Left ventricle myocardium inferior (tissue), 1 donor: Measurements from ENCODE around the gene ARF5. TPM values are rescaled to one million over a fixed set of nuclear protein-coding genes. Genes with fewer than 3 reads are reported as not detected.

Experiments used
- DNase-seq: peaks from one replicate; pipeline ENCODE4 v3.0.0-alpha.2; 2020
- H3K27ac ChIP-seq: fragments of 200-600 bp; replicated peaks from 2 replicates; pipeline ENCODE4 v1.8.0; 2021
- H3K27me3 ChIP-seq: fragments of 200-600 bp; 2 replicates; pipeline ENCODE4 v1.8.0; 2021; ENCODE audit warnings: low read depth
- H3K36me3 ChIP-seq: fragments of 200-600 bp; 2 replicates; pipeline ENCODE4 v1.8.0; 2021
- H3K4me1 ChIP-seq: fragments of 200-600 bp; 2 replicates; pipeline ENCODE4 v1.8.0; 2021
- H3K4me3 ChIP-seq: fragments of 200-600 bp; 2 replicates; pipeline ENCODE4 v1.8.0; 2021; ENCODE audit warnings: mild to moderate bottlenecking, moderate library complexity
- H3K9me3 ChIP-seq: fragments of 200-600 bp; replicated peaks from 2 replicates; pipeline ENCODE4 v1.8.0; 2021
- CTCF ChIP-seq: fragments of 200-600 bp; IDR thresholded peaks from 2 replicates; pipeline ENCODE4 v1.8.0; 2021; ENCODE audit warnings: antibody characterized with exemption, mild to moderate bottlenecking, borderline replicate concordance
- intact Hi-C: fragments of 100-400 bp; cut with micrococcal nuclease; formaldehyde crosslinking; loops from one replicate; pipeline ENCODE4 v1.11.0; 2022
- total RNA-seq: library from RNA; stranded (reverse); fragmentation: NEBNext Ultra II Directional; extraction: Animal tissue kit (Norgen Biotek cat#: 25700); gene quantifications from one replicate; pipeline ENCODE4 v1.2.1, GENCODE V29; 2021
- donor health status: DM: no; HTN: yes; CAD: no; lungs with severe emphysema.

ARF5 gene
- total RNA-seq, 1 donor from 2014 or later: 67.2 TPM

DNA sequence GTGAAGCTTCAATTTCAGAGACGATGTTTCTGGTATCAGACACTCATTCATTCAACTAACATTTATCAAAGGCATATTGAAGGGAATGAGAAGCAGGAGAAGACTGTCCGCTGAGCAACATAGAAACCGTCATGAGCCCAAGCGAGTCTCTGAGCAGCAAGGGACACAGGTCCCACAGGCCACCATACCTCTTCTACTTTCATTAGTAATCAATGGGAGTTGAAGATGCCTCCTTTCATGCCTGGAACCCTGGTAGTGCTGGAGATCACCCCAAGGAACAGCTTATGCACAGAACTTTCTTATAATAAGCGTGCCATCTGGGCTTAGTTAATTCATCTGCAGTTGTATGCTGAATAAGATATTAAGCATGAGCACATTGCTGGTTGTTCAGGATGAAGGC lies 28.5 kb downstream of the ARF5 start:
- no peaks in the 10 kb centered on the region for H3K4me1 ChIP-seq
- no peak for DNase-seq
- no peak overlapping the region for H3K27ac ChIP-seq
- no peaks in the 10 kb centered on the region for H3K9me3 ChIP-seq
- H3K4me3 ChIP-seq: no peak overlapping the region
- H3K36me3 ChIP-seq: no peaks in the 10 kb centered on the region
- H3K27me3 ChIP-seq: peaks cover 87% of the 10 kb centered on the region
- no peak for TF ChIP-seq CTCF
- intact Hi-C loops: no loop called here

DNA sequence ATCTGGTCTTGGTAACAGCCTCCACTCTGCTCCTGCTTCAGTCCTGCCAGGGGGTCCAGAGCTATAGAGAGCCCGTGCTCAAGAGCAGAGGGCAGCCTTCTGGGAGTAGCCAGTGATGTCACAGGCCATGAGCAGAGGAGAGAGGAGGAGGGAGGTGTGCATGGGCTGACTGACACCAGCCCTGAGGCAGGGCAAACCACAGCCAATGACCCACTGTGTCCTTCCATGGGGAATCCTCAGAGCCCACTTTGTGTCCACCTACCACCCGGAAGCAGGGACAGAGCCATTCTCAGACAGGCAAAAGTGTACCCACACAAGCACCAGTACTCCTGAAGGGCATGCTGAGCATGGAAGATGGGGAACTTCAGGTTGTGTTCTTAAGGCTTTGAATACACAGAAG lies 29.8 kb downstream of the ARF5 start, which contains the start of gene PAX4:
PAX4 (minus strand) TSS at position 101 of the 400 bp plus-strand sequence. CDS start 2,214 bp downstream, outside the sequence.
- no peak for TF ChIP-seq CTCF
- H3K27me3 ChIP-seq: peaks cover 100% of the 10 kb centered on the region
- no peaks in the 10 kb centered on the region for H3K9me3 ChIP-seq
- H3K4me1 ChIP-seq: no peaks in the 10 kb centered on the region
- no peak within 1 kb of the TSS for H3K27ac ChIP-seq
- no peak for DNase-seq
- intact Hi-C loops: no loop called here
- H3K4me3 ChIP-seq: no peak within 1 kb of the TSS
- no peaks in the 10 kb centered on the region for H3K36me3 ChIP-seq

DNA sequence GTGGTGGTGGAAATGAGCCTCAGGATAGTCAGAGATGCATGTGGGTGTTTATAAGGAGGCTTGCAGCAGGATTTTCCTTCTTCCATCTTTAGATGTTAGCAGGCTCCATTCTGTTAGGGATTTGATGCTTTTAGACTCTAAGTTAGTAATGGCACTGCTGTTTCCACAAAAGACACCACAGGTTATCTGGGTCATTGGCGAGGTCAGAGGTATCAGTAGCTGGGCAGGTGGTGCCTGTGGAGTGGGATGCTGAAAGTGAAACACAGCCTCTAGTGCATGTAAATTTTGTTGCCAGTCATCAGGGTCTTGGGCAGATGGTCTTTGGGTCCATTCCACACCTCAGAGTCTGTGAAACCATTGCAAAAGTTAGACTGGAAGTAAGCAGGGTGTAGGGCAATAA lies 30.6 kb downstream of the ARF5 start:
- H3K36me3 ChIP-seq: no peaks in the 10 kb centered on the region
- no peak for DNase-seq
- no peaks in the 10 kb centered on the region for H3K4me1 ChIP-seq
- no peak overlapping the region for H3K4me3 ChIP-seq
- TF ChIP-seq CTCF: no peak
- H3K27me3 ChIP-seq: peaks cover 99% of the 10 kb centered on the region
- intact Hi-C loops: no loop called here
- no peaks in the 10 kb centered on the region for H3K9me3 ChIP-seq
- no peak overlapping the region for H3K27ac ChIP-seq

GRCh38 chr7:127619681-127620405 lies 31.6 kb downstream of the ARF5 start:
- no peaks in the 10 kb centered on the region for H3K9me3 ChIP-seq
- no peak for DNase-seq
- peaks cover 94% of the 10 kb centered on the region for H3K27me3 ChIP-seq
- no peak overlapping the region for H3K27ac ChIP-seq
- H3K4me1 ChIP-seq: no peaks in the 10 kb centered on the region
- intact Hi-C loops: no loop called here
- TF ChIP-seq CTCF: no peak
- no peak overlapping the region for H3K4me3 ChIP-seq
- no peaks in the 10 kb centered on the region for H3K36me3 ChIP-seq

DNA sequence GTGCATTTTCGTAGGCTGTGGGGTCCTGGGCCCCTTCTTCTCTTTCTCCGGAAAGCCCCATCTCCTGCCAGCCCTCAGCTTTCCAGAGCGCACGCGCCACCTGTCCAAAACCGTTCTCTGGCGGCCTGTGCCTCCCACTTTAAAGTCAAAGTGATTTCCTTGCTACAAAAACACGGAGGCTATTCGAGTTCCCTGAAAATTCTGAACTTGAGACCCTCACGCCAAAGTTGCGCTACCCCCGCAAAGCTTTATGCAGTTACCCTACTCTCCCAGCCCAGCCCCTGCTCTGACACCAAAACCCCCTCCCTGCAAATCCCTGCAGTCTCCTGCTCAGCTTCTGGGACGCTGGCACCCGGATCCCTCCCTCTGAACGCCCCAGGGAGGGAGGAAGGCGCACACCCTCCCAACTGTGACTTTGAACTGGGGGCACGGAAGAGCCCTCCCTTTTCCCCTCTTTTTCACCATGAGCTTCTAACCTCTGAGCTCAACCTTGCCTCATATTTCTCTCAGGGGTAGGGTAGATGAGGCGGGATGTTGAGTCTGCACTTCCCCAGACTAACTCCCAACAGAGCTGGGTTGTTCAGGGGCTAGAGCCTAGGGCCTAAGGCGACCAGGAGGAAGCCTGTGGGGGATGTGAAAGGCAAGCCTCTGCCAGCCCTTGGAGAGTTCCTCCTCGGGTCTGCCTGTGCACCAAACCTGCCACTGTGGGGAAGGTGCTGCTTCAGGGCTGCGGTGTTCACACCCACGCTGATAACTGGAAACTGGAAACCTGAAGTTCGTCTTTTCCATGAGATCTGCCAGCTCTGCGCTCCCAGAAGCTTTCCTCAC lies 32.4 kb downstream of the ARF5 start:
- Histone ChIP-seq H3K27ac (no peak overlapping the region), H3K27me3 (peaks cover 86% of the 10 kb centered on the region), H3K36me3 (no peaks in the 10 kb centered on the region), H3K4me1 (no peaks in the 10 kb centered on the region), H3K4me3 (no peak overlapping the region), H3K9me3 (no peaks in the 10 kb centered on the region)
- intact Hi-C loops: no loop called here
- no peak for TF ChIP-seq CTCF
- no peak for DNase-seq
